WI38 (cell line): ENCODE results near the gene NEK6.
"Not testable (repeated sequence)": the region's sequence is repeated elsewhere in the genome, so short reads cannot be mapped to it uniquely, and the experiment has no call there.

Experiments used
- H3K4me3 ChIP-seq: 2 replicates; pipeline ENCODE4 v1.5.1; 2011; ENCODE audit warnings: low read depth, mild to moderate bottlenecking, control low read depth, low read length
- TF ChIP-seq, protein P1 (sequence below): IDR thresholded peaks from 2 replicates; pipeline ENCODE4 v1.5.1; 2012; ENCODE audit warnings: low read depth, mild to moderate bottlenecking, control low read depth, low read length

The NEK6 gene

DNA sequence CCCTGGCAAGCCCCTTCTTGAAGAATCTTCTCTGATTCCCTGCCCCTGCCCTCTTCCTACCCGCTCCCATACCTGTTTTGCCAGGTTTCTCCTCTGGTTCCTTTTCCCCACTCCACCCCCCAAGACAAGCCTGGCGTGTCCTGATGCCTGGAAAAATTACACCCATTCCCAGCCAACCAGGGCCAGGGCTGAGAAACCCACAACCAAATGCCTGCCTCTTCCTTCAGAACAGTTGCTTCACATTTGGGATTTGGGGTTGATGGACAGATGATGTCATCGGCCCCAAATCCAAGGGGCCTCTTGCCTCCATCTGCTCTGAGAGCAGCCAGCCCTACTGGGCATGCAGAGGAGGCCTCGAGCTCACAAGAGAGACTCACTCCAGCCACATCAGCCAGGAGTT, 8.8 kb upstream of the NEK6 start:
- no peak overlapping the region for H3K4me3 ChIP-seq
- TF ChIP-seq, protein P1, sequence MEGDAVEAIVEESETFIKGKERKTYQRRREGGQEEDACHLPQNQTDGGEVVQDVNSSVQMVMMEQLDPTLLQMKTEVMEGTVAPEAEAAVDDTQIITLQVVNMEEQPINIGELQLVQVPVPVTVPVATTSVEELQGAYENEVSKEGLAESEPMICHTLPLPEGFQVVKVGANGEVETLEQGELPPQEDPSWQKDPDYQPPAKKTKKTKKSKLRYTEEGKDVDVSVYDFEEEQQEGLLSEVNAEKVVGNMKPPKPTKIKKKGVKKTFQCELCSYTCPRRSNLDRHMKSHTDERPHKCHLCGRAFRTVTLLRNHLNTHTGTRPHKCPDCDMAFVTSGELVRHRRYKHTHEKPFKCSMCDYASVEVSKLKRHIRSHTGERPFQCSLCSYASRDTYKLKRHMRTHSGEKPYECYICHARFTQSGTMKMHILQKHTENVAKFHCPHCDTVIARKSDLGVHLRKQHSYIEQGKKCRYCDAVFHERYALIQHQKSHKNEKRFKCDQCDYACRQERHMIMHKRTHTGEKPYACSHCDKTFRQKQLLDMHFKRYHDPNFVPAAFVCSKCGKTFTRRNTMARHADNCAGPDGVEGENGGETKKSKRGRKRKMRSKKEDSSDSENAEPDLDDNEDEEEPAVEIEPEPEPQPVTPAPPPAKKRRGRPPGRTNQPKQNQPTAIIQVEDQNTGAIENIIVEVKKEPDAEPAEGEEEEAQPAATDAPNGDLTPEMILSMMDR, result no peak

DNA sequence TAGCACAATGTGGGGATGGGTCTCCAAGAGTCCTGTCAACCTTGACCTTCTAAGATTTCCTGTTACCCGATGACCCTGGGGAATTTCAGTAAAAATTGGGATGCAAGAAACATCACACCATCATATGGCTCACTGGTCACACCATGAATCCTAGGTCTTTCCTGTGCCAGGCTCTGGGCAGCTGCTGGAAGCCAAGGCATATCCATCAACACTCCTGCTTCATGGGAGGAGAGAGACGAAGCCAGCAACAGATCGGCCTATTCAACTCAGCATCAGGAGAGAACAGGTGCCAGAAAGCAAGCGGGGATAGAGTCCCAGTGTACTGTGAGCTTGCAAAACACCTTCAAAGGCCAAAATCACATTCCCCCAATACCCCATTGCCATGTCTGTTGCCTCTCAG, 6.5 kb upstream of the NEK6 start:
- TF ChIP-seq, protein P1, result no peak
- H3K4me3 ChIP-seq, result no peak overlapping the region

DNA sequence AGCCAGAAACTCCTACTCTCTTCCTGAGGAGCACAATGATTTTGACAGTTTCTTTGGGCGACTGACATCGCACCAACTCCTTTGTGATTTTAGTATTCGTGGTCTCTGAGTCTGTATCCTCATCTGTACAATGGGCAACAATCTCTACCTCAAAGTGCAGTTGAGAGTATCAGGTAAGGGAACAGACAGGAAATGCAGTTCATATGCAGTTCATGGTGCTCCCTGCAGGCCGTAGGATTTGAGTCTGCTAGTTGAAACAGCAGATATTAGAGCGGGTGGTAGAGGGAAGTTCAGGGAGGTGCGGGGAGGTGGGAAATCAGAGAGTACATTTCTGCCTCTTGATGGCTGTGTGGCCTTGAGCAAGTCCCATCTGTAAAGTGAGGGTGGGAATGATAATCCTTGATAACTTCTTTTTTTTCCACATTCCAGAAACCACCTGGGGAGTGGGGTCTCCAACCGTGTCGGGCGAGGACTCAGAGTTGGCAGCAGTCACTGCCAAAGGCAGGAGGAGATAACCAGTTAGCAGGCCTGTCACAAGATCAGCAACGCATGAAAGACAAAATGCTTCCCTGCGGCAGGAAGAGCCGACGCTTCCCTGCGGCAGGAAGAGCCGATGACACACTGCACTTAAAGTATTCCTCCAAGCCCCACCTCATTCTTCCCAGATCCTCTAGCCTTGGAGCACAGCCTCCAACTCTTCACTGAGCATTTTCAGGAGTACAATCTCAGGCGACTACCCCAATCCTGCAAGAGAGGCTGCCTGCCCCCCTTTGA, 6.0 kb upstream of the NEK6 start:
- no peak overlapping the region for H3K4me3 ChIP-seq
- TF ChIP-seq, protein P1, result no peak

DNA sequence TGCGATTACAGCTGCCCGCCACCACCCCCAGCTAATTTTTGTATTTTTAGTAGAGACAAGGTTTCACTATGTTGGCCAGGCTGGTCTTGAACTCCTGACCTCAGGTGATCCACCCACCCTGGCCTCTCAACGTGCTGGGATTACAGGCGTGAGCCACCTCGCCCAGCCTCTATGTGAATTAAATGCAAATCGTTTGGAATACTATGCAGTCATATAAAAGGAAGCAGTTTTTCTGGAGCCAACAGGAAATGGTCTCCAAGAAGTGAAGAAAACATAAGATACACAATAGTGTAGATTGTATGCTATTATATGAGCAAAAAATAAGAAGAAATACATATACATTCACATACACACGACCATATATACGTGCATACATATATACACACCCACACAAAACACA, 4.9 kb upstream of the NEK6 start:
- H3K4me3 ChIP-seq, result not testable (repeated sequence)

DNA sequence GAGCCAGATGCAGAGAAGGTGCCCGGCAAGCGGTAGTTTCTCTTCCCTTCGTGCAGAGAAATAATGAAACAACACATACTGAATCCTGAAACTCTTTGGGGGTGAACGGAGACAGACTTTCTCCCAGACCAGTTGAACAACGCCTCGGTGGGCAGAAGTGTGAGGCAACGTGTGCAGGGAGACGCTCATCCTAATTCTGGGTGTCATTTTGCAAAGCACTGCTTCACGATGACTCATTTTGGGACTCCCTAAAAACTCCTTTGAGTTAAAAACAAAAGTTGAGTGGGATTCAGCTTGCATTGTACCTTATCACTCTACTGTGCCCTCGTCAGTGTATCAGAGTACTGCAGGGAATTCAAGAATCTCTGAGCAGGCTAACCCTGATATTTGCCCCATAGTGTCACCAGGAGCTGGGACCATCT, 3.5 kb upstream of the NEK6 start:
- TF ChIP-seq, protein P1, result no peak
- no peak overlapping the region for H3K4me3 ChIP-seq

DNA sequence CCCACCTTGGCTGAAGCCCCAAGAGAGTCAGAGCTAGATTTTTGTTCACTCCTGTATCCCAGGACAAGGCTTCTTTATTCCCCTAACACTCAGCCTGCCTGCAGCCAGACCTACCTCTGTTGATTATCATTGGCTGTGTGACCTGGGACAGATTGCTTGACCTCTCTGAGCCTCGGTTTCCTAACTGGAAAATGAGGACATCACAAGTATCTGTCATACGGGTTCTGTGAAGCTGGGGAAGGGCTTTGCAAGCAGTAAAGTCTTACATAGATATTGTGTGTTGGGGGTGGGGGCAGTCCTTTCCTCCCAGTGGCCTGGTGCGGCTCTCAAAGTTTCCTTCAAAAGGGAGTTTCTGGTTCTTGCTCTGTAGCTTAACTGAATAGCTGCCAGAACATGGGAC, 2.5 kb upstream of the NEK6 start:
- TF ChIP-seq, protein P1, result no peak
- H3K4me3 ChIP-seq, result no peak overlapping the region

DNA sequence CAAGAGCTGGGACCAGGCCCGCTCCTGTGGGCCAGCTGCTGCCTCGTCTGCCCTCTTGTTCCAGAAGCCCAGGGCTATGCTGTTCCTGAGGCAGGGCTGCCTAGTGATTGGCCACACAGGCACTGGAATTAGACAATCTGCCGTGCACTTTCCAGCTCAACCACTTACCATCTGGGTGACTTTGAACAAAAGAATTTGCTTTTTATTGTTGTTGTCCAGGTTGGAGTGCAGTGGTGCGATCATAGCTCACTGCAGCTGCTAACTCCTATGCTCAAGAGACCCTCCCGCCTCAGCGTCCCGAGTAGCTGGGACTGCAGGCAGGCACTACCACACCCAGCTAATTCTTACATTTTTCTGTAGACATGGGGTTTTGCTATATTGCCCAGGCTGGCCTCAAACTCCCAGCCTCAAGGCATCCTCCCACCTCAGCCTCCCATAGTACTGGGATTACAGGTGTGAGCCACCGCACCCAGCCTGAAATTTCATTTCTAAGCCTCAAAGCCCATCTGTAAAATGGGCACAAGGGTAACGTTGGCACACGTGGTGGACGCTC, 1.2 kb upstream of the NEK6 start:
- no peak overlapping the region for H3K4me3 ChIP-seq
- TF ChIP-seq, protein P1, result no peak
